ENCODE data around the gene STK11IP.

Gene STK11IP

DNA sequence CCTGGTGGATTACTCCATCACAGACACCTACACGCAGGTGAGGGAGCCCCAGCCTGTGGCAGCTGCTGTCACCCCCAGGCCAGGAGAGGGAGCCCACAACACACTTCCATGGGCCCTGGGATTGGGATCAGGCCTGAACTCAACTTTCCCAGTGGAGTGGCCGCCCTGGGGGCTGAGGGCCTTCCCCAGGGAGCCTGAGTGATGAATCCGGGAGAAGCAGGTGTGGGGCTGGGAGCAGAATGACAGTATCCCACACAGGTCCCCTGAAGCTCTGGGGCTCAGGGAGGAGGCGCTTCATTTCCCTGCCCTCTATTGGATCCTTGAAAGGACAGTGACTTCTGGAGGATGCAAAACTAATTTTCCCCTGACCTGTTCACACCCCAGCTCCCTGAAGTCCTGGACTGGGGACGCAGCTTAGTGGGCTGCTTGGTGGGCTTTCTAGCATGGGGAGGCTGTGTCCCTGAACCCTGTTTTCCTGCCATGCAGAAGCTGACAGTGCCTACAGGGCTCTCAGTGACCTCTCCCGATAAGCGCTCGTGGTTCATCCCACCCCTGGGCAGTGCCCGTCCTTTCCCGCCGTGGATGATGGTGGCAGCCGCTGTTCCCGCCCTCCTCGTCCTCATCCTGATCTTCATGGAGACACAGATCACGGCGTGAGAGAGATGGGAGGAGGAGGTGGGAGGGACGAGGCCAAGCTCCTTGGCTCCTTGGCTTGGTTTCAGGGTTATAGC, 40.7 kb downstream of the STK11IP start:
- no peak for DNase-seq (ENCODE audit: low read depth)
- H3K4me3 ChIP-seq (ENCODE audit: low read depth, low read length), result no peak overlapping the region
- TF ChIP-seq, protein P1, sequence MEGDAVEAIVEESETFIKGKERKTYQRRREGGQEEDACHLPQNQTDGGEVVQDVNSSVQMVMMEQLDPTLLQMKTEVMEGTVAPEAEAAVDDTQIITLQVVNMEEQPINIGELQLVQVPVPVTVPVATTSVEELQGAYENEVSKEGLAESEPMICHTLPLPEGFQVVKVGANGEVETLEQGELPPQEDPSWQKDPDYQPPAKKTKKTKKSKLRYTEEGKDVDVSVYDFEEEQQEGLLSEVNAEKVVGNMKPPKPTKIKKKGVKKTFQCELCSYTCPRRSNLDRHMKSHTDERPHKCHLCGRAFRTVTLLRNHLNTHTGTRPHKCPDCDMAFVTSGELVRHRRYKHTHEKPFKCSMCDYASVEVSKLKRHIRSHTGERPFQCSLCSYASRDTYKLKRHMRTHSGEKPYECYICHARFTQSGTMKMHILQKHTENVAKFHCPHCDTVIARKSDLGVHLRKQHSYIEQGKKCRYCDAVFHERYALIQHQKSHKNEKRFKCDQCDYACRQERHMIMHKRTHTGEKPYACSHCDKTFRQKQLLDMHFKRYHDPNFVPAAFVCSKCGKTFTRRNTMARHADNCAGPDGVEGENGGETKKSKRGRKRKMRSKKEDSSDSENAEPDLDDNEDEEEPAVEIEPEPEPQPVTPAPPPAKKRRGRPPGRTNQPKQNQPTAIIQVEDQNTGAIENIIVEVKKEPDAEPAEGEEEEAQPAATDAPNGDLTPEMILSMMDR (IDR thresholded peaks at IDR 0.05; ENCODE audit: insufficient read depth, low read depth, low read length, missing control alignments), result no peak

DNA sequence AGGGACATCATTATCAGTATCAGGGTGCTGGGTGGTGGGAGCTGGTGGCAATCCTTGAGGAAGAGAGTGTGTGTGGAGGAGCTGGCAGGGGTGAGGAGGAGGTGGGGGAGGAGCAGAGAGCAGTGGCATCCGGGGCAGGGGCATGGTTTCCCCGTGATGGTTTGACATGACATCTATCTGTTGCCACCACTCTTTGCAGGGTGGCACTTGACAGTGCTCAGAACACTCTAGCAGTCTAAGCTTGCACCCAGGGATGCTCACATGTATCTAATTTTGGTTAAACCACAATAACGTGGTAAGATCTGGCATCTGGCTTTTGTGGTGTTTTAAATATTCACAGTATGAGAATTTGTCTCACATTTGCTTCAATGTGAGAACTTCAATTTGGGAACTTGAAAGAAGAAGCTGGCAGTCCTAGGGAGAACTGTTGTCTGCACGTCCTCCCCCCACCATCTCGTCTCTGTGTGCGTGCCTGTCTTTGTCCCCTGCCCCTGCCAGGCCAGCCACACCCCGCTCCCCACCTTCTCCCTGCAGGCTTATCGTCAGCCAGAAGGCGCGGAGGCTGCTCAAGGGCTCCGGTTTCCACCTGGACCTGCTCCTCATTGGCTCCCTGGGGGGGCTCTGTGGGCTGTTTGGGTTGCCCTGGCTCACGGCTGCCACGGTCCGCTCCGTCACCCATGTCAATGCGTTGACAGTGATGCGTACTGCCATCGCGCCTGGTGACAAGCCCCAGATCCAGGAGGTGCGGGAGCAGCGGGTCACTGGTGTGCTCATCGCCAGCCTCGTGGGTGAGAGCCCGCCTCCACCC, 41.5 kb downstream of the STK11IP start:
- H3K4me3 ChIP-seq (ENCODE audit: low read depth, low read length), result no peak overlapping the region
- no peak for DNase-seq (ENCODE audit: low read depth)

DNA sequence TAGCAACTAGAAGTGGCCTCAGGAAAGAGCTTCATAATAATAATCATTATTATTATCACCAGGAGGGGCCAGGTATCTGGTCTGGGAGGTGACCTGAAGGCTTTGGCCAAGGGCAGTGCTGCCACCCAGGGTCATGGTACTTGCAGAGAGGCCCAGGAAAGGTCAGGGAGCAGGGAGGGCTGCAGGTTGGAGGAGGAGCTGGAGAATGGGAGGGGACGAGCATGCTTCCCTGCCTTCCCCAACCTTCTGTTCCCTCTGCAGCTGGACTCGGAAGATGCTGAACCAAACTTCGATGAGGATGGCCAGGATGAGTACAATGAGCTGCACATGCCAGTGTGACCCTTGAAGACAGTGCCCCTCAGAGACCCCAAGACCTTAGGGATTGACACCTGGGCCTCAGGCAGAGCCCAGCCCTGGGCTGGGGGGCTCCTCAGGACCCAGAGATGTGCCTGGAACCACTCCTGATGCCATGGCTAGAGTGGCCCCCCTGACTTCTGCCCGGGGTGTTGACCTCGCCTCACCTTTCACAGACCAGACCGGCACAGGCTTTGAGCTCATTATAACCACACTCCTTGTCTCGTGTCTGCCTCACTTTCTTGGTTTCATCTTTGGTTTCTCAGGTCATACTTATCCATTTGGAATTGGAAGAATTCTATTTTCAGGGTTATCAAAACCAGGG, 43.9 kb downstream of the STK11IP start:
- H3K4me3 ChIP-seq (ENCODE audit: low read depth, low read length), result no peak overlapping the region
- TF ChIP-seq, protein P1 (IDR thresholded peaks at IDR 0.05; ENCODE audit: insufficient read depth, low read depth, low read length, missing control alignments), result no peak
- DNase-seq (ENCODE audit: low read depth), result no peak

More for the DNA sequence above, 41.5 kb downstream of the STK11IP start:
- TF ChIP-seq, protein P1 (IDR thresholded peaks at IDR 0.05; ENCODE audit: insufficient read depth, low read depth, low read length, missing control alignments), result no peak

DNA sequence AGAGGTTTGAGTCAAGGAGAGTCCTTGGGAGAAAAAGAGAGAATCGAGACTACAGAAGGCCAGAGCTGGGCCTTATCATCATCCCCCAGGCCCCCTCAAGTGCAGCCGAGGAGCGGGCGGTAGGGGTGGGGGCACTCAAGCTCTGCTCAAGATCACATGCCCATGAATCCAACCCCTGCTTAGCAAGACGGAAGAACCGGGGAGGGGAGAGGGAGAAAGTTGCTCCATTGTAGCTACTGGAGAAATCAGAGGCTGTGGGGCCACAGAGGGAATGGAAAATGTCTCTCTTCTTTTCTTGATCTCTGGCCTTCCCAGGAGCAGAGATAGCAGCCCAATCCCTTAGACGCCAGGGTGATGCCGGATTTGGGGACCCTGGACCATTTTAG, 44.4 kb downstream of the STK11IP start:
- TF ChIP-seq, protein P1 (IDR thresholded peaks at IDR 0.05; ENCODE audit: insufficient read depth, low read depth, low read length, missing control alignments), result no peak
- DNase-seq (ENCODE audit: low read depth), result no peak
- H3K4me3 ChIP-seq (ENCODE audit: low read depth, low read length), result no peak overlapping the region

- TF ChIP-seq, protein P1 (IDR thresholded peaks at IDR 0.05; ENCODE audit: insufficient read depth, low read depth, low read length, missing control alignments), result peak; percentile 100
- no peak overlapping the region for H3K4me3 ChIP-seq (ENCODE audit: low read depth, low read length)
- peak; percentile 96 for DNase-seq (ENCODE audit: low read depth)
These were observed 44.9 kb downstream of the STK11IP start for GRCh38 chr2:219642465-219643083.

GRCh38 chr2:219643084-219643473, 45.4 kb downstream of the STK11IP start:
- H3K4me3 ChIP-seq (ENCODE audit: low read depth, low read length), result no peak overlapping the region
- TF ChIP-seq, protein P1 (IDR thresholded peaks at IDR 0.05; ENCODE audit: insufficient read depth, low read depth, low read length, missing control alignments), result no peak
- DNase-seq (ENCODE audit: low read depth), result no peak

All from GM12865 (cell line).